ENCODE results near the gene SETD5.
A peak's percentile ranks its signal among the peaks of the same experiment; 100 is the strongest.

SETD5 gene

GRCh38 chr3:9397332-9397905, at the start of gene SETD5:
SETD5 (plus strand) TSS chr3:9397615; CDS start chr3:9428939, 31,324 bp downstream.
- DNase-seq, result peak; percentile 99 to 100

- no peak for DNase-seq
These were observed 49.5 kb upstream of the SETD5 start for GRCh38 chr3:9347887-9348286.

- no peak for DNase-seq
These were observed 47.9 kb upstream of the SETD5 start for GRCh38 chr3:9349321-9350117.

GRCh38 chr3:9351709-9352126, 45.7 kb upstream of the SETD5 start:
- DNase-seq, result no peak

GRCh38 chr3:9352917-9353752, 44.3 kb upstream of the SETD5 start:
- peak; percentile 50 to 61 for DNase-seq

- DNase-seq, result no peak
These were observed 35.6 kb upstream of the SETD5 start for GRCh38 chr3:9361691-9362388.

GRCh38 chr3:9362731-9363530, 34.5 kb upstream of the SETD5 start, which contains the start of gene THUMPD3:
THUMPD3 (plus strand) TSS chr3:9363054; CDS start chr3:9365069, 2,015 bp downstream.
- peak; percentile 87 to 91 for DNase-seq

GRCh38 chr3:9369508-9369907, 27.9 kb upstream of the SETD5 start:
- DNase-seq, result no peak

- DNase-seq, result no peak
These were observed 23.9 kb upstream of the SETD5 start for GRCh38 chr3:9373465-9373864.

GRCh38 chr3:9377981-9378380, 19.4 kb upstream of the SETD5 start:
- DNase-seq, result no peak

GRCh38 chr3:9379327-9379726, 18.1 kb upstream of the SETD5 start:
- DNase-seq, result no peak

GRCh38 chr3:9380014-9380413, 17.4 kb upstream of the SETD5 start:
- no peak for DNase-seq

- DNase-seq, result no peak
These were observed 13.1 kb upstream of the SETD5 start for GRCh38 chr3:9384141-9384828.

GRCh38 chr3:9385187-9386077, 12.0 kb upstream of the SETD5 start:
- DNase-seq, result no peak

- DNase-seq, result no peak
These were observed 11.3 kb upstream of the SETD5 start for GRCh38 chr3:9386078-9386459.

GRCh38 chr3:9386501-9387321, 10.7 kb upstream of the SETD5 start:
- no peak for DNase-seq

GRCh38 chr3:9387322-9387655, 10.1 kb upstream of the SETD5 start:
- no peak for DNase-seq

- no peak for DNase-seq
These were observed 9.3 kb upstream of the SETD5 start for GRCh38 chr3:9388142-9388541.

- no peak for DNase-seq
These were observed 8.7 kb upstream of the SETD5 start for GRCh38 chr3:9388562-9389272.
